ENCODE results near the gene TMPRSS11E. TPM values are rescaled to one million over a fixed set of nuclear protein-coding genes. Genes with fewer than 3 reads are reported as not detected.

Gene TMPRSS11E
- total RNA-seq, 1 donor from 2014 or later = not detected

GRCh38 chr4:68416591-68416990 lies 30.7 kb upstream of the TMPRSS11E start:
- Mint-ChIP-seq H3K9me3 (ENCODE audit: unreplicated experiment) (peaks cover 2% of the 10 kb centered on the region), H3K4me3 (ENCODE audit: unreplicated experiment) (no peak overlapping the region), H3K27me3 (ENCODE audit: unreplicated experiment) (peaks cover 3% of the 10 kb centered on the region), H3K27ac (ENCODE audit: unreplicated experiment) (no peak overlapping the region), H3K36me3 (ENCODE audit: unreplicated experiment) (no peaks in the 10 kb centered on the region), H3K4me1 (ENCODE audit: low read depth, unreplicated experiment) (no peaks in the 10 kb centered on the region)
- no peak for DNase-seq
- TF ChIP-seq, protein P1, sequence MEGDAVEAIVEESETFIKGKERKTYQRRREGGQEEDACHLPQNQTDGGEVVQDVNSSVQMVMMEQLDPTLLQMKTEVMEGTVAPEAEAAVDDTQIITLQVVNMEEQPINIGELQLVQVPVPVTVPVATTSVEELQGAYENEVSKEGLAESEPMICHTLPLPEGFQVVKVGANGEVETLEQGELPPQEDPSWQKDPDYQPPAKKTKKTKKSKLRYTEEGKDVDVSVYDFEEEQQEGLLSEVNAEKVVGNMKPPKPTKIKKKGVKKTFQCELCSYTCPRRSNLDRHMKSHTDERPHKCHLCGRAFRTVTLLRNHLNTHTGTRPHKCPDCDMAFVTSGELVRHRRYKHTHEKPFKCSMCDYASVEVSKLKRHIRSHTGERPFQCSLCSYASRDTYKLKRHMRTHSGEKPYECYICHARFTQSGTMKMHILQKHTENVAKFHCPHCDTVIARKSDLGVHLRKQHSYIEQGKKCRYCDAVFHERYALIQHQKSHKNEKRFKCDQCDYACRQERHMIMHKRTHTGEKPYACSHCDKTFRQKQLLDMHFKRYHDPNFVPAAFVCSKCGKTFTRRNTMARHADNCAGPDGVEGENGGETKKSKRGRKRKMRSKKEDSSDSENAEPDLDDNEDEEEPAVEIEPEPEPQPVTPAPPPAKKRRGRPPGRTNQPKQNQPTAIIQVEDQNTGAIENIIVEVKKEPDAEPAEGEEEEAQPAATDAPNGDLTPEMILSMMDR (IDR thresholded peaks at IDR 0.05; ENCODE audit: partially characterized antibody, unreplicated experiment) = no peak

DNA sequence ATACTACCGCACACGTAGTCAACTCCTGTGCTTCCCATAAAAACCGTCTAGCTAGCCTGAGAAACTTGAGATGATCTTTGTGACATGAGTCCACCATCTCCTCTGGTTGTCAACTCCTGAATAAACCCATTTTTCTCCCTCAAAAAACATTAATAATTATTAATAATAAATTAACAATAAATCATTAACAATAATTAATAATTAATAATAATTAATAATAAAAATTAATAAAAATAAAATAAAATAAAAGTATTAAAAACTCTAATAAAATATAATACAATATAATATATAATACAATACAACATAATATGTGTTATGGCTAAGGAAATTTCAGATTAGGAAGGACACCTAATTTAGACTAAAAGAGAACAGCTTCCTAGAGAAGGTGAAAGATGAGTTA lies 20.7 kb upstream of the TMPRSS11E start:
- Mint-ChIP-seq H3K27me3 (ENCODE audit: unreplicated experiment) (no peaks in the 10 kb centered on the region), H3K36me3 (ENCODE audit: unreplicated experiment) (no peaks in the 10 kb centered on the region), H3K9me3 (ENCODE audit: unreplicated experiment) (peaks cover 8% of the 10 kb centered on the region), H3K4me3 (ENCODE audit: unreplicated experiment) (no peak overlapping the region), H3K4me1 (ENCODE audit: low read depth, unreplicated experiment) (no peaks in the 10 kb centered on the region), H3K27ac (ENCODE audit: unreplicated experiment) (no peak overlapping the region)
- TF ChIP-seq, protein P1 (IDR thresholded peaks at IDR 0.05; ENCODE audit: partially characterized antibody, unreplicated experiment) = no peak
- no peak for DNase-seq

- H3K9me3 Mint-ChIP-seq (ENCODE audit: unreplicated experiment) = peaks cover 3% of the 10 kb centered on the region
- TF ChIP-seq, protein P1 (IDR thresholded peaks at IDR 0.05; ENCODE audit: partially characterized antibody, unreplicated experiment) = no peak
- no peak overlapping the region for H3K4me3 Mint-ChIP-seq (ENCODE audit: unreplicated experiment)
- H3K4me1 Mint-ChIP-seq (ENCODE audit: low read depth, unreplicated experiment) = no peaks in the 10 kb centered on the region
- H3K27ac Mint-ChIP-seq (ENCODE audit: unreplicated experiment) = no peak overlapping the region
- H3K36me3 Mint-ChIP-seq (ENCODE audit: unreplicated experiment) = no peaks in the 10 kb centered on the region
- DNase-seq = no peak
- H3K27me3 Mint-ChIP-seq (ENCODE audit: unreplicated experiment) = no peaks in the 10 kb centered on the region
Observed at GRCh38 chr4:68430337-68430736, 16.9 kb upstream of the TMPRSS11E start.

GRCh38 chr4:68432320-68432719 lies 14.9 kb upstream of the TMPRSS11E start:
- DNase-seq = no peak
- H3K4me3 Mint-ChIP-seq (ENCODE audit: unreplicated experiment) = no peak overlapping the region
- no peaks in the 10 kb centered on the region for H3K36me3 Mint-ChIP-seq (ENCODE audit: unreplicated experiment)
- TF ChIP-seq, protein P1 (IDR thresholded peaks at IDR 0.05; ENCODE audit: partially characterized antibody, unreplicated experiment) = no peak
- no peaks in the 10 kb centered on the region for H3K4me1 Mint-ChIP-seq (ENCODE audit: low read depth, unreplicated experiment)
- no peaks in the 10 kb centered on the region for H3K9me3 Mint-ChIP-seq (ENCODE audit: unreplicated experiment)
- H3K27me3 Mint-ChIP-seq (ENCODE audit: unreplicated experiment) = no peaks in the 10 kb centered on the region
- H3K27ac Mint-ChIP-seq (ENCODE audit: unreplicated experiment) = no peak overlapping the region

- Mint-ChIP-seq H3K27me3 (ENCODE audit: unreplicated experiment) (no peaks in the 10 kb centered on the region), H3K9me3 (ENCODE audit: unreplicated experiment) (no peaks in the 10 kb centered on the region), H3K4me3 (ENCODE audit: unreplicated experiment) (no peak overlapping the region), H3K27ac (ENCODE audit: unreplicated experiment) (no peak overlapping the region), H3K36me3 (ENCODE audit: unreplicated experiment) (no peaks in the 10 kb centered on the region), H3K4me1 (ENCODE audit: low read depth, unreplicated experiment) (no peaks in the 10 kb centered on the region)
- no peak for DNase-seq
- TF ChIP-seq, protein P1 (IDR thresholded peaks at IDR 0.05; ENCODE audit: partially characterized antibody, unreplicated experiment) = no peak
Observed at GRCh38 chr4:68433582-68433981, 13.7 kb upstream of the TMPRSS11E start.
